A673 (cell line): ENCODE measurements around the gene C9orf85. TPM values are rescaled to one million over a fixed set of nuclear protein-coding genes. Genes with fewer than 3 reads are reported as not detected.

Experiments
- BruUV-seq: library from RNA; stranded (reverse); fragments of 400-500 nt; replicated peaks from 2 replicates; lab custom pipeline; 2021; lab: Mats Ljungman, UMichigan
- CTCF ChIA-PET: fragments of 300-600 bp; sonication (Branson Sonifier 250); formaldehyde crosslinking; loops from one replicate; lab custom pipeline; 2022; ENCODE audit warnings: antibody characterized with exemption; lab: Charles Lee
- POLR2A ChIA-PET: fragments of 300-600 bp; sonication (Branson Sonifier 250); formaldehyde crosslinking; loops from one replicate; lab custom pipeline; 2022; ENCODE audit warnings: antibody characterized with exemption; ENCODE audit not compliant: low non-redundant PET; lab: Charles Lee
- DNase-seq: peaks from one replicate; pipeline ENCODE4 v3.0.0-alpha.2; 2015; ENCODE audit warnings: low spot score
- H3K27ac ChIP-seq: fragments of 200-600 bp; sonication (generic); 2 replicates; pipeline ENCODE4 v1.5.1; 2016; ENCODE audit warnings: mixed run types, low read depth, mild to moderate bottlenecking, mixed read lengths, antibody characterized with exemption, low read length; ENCODE audit not compliant: poor library complexity, severe bottlenecking
- H3K27me3 ChIP-seq: fragments of 200-600 bp; sonication (generic); replicated peaks from 2 replicates; pipeline ENCODE4 v1.6.1; 2017; ENCODE audit warnings: mixed run types, low read depth, mild to moderate bottlenecking, mixed read lengths, antibody characterized with exemption, low read length; ENCODE audit not compliant: insufficient read depth, poor library complexity
- H3K36me3 ChIP-seq: fragments of 200-600 bp; sonication (generic); 2 replicates; pipeline ENCODE4 v1.6.1; 2016; ENCODE audit warnings: mixed run types, mild to moderate bottlenecking, mixed read lengths, antibody characterized with exemption, low read length; ENCODE audit not compliant: insufficient read depth, poor library complexity, severe bottlenecking
- H3K4me1 ChIP-seq: fragments of 200-600 bp; sonication (generic); 2 replicates; pipeline ENCODE4 v1.6.1; 2017; ENCODE audit warnings: mixed run types, mild to moderate bottlenecking, mixed read lengths, antibody characterized with exemption, low read length; ENCODE audit not compliant: insufficient read depth, poor library complexity, severe bottlenecking
- H3K4me3 ChIP-seq: fragments of 200-600 bp; sonication (generic); 2 replicates; pipeline ENCODE4 v1.5.1; 2016; ENCODE audit warnings: low read depth, mixed run types, mild to moderate bottlenecking, mixed read lengths, low read length; ENCODE audit not compliant: poor library complexity, severe bottlenecking
- H3K9me3 ChIP-seq: fragments of 200-600 bp; sonication (generic); 2 replicates; pipeline ENCODE4 v1.6.1; 2016; ENCODE audit warnings: mixed run types, low read depth, mild to moderate bottlenecking, mixed read lengths, antibody characterized with exemption, low read length; ENCODE audit not compliant: poor library complexity, severe bottlenecking
- CTCF ChIP-seq: fragments of 300-800, 200-600 bp; sonication (generic); conservative IDR thresholded peaks from 2 replicates; pipeline ENCODE4 v1.5.1; 2017; ENCODE audit warnings: low read depth, mild to moderate bottlenecking, antibody characterized with exemption, low read length, moderate library complexity, mixed read lengths
- EZH2 ChIP-seq: fragments of 200-600 bp; sonication (generic); IDR thresholded peaks from 2 replicates; pipeline ENCODE4 v1.6.1; 2017; ENCODE audit warnings: borderline replicate concordance, low read depth, mild to moderate bottlenecking, mixed read lengths, antibody characterized with exemption, low read length; ENCODE audit not compliant: poor library complexity, severe bottlenecking
- intact Hi-C: fragments of 100-400 bp; cut with micrococcal nuclease; formaldehyde crosslinking; loops from one replicate; pipeline ENCODE4 v1.10.0; 2022; ENCODE audit not compliant: unreplicated experiment
- total RNA-seq: library from RNA; stranded (reverse); gene quantifications from 2 replicates; pipeline ENCODE4 v1.2.3, GENCODE V29; 2021

The C9orf85 gene
- total RNA-seq, 1 experiment from 2014 or later, result 9.4 TPM

DNA sequence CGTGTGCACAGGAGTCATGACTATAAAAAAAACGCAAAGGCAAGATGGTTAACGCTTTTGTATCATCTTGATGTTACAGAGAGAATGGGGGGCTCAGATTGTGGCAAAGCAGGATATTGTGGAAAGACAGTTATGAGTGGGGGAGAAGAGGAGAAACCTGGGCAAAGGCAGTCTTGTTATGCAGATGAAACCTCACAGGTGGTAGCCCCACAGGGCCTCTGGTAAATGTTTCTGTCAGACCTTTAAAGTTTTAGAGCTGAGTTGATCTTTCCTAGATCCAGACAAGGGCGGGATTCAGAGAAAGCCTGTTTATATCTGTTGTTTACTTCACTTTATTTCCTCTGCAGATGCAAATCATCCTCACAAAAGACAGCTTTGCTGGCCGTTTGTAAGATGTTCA, 55.2 kb downstream of the C9orf85 start:
- no TSS peak for BruUV-seq
- no peak for DNase-seq
- H3K4me3 ChIP-seq, result no peak overlapping the region
- H3K36me3 ChIP-seq, result no peaks in the 10 kb centered on the region
- H3K9me3 ChIP-seq, result peaks cover 5% of the 10 kb centered on the region
- intact Hi-C loops, result no loop called here
- no peak for TF ChIP-seq EZH2
- no peaks in the 10 kb centered on the region for H3K4me1 ChIP-seq
- no peaks in the 10 kb centered on the region for H3K27me3 ChIP-seq
- H3K27ac ChIP-seq, result no peak overlapping the region
- ChIA-PET POLR2A (no interaction called here), CTCF (no interaction called here)

DNA sequence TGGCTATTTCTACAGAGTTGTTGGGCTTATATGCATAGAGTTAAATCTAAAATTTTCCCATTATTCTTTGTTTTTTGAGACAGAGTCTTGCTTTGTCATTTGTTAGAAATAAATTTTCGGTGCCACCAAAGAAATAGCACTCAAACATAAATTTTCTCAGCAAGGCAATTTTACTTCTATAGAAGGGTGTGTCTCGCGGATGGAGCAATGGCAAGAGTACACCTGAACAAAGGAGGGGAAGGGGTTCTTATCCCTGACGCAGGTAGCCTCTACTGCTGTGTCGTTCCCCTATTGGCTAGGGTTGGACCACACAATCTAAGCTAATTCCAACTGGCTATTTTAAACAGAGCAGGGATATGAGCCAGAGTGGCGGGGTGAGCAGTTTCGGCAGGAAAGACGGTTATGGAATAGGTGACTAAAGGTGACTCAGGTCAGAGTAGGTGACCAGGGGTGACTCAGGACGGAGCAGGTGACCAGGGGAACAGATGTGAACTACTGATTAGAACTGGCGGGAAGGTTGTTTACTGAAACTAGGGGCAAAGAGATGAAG, 57.2 kb downstream of the C9orf85 start:
- intact Hi-C loops, result no loop called here
- POLR2A ChIA-PET, result no interaction called here
- no TSS peak for BruUV-seq

GRCh38 chr9:71975833-71976232, 64.4 kb downstream of the C9orf85 start:
- intact Hi-C loops, result no loop called here
- no peak for TF ChIP-seq EZH2
- TF ChIP-seq CTCF, result peak; percentile 49
- no TSS peak for BruUV-seq
- Histone ChIP-seq H3K27me3 (no peaks in the 10 kb centered on the region), H3K27ac (no peak overlapping the region), H3K4me1 (no peaks in the 10 kb centered on the region), H3K4me3 (no peak overlapping the region), H3K9me3 (no peaks in the 10 kb centered on the region), H3K36me3 (no peaks in the 10 kb centered on the region)
- DNase-seq, result no peak
- ChIA-PET CTCF (interaction anchor here (0.6 to 0.7 kb wide), 2 partner anchors 10 to 291 kb away, joined by 3 read pairs; no protein-coding TSS in a partner anchor), POLR2A (no interaction called here)

More for the DNA sequence above, 57.2 kb downstream of the C9orf85 start:
- CTCF ChIA-PET, result no interaction called here
- TF ChIP-seq EZH2, result no peak
- no peak for TF ChIP-seq CTCF
- Histone ChIP-seq H3K27ac (no peak overlapping the region), H3K4me1 (no peaks in the 10 kb centered on the region), H3K36me3 (no peaks in the 10 kb centered on the region), H3K9me3 (peaks cover 5% of the 10 kb centered on the region), H3K4me3 (no peak overlapping the region), H3K27me3 (no peaks in the 10 kb centered on the region)
- DNase-seq, result no peak

DNA sequence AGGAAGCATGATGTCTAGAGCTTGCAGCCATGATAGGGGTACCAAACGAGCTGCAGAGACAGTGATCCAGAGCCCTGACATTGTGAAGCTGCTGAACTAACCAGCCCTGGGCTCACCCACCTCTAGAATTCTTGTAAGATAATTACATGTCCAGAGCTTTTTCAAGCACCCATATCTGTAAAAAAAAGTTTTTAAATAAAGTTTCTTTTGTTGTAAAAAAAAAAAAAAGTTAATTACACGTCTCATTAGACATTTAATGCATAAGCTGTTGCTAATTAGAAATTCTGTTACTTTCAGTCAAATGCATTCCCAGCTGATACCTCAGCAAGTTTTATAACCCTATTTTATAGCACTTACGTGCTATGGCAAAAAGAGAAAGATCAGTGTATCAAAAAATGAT, 65.6 kb downstream of the C9orf85 start:
- intact Hi-C loops, result no loop called here
- H3K36me3 ChIP-seq, result no peaks in the 10 kb centered on the region
- H3K4me1 ChIP-seq, result no peaks in the 10 kb centered on the region
- DNase-seq, result no peak
- H3K27me3 ChIP-seq, result no peaks in the 10 kb centered on the region
- H3K27ac ChIP-seq, result no peak overlapping the region
- no peaks in the 10 kb centered on the region for H3K9me3 ChIP-seq
- no peak overlapping the region for H3K4me3 ChIP-seq
- ChIA-PET POLR2A (interaction anchor here (0.7 kb wide), 1 partner anchor 66 kb away, joined by 6 read pairs; the partner anchor contains the start of gene C9orf85), CTCF (no interaction called here)
- BruUV-seq, result no TSS peak
- TF ChIP-seq EZH2, result no peak
- no peak for TF ChIP-seq CTCF
